ENCODE data around the gene NPAS3.

Gene NPAS3

DNA sequence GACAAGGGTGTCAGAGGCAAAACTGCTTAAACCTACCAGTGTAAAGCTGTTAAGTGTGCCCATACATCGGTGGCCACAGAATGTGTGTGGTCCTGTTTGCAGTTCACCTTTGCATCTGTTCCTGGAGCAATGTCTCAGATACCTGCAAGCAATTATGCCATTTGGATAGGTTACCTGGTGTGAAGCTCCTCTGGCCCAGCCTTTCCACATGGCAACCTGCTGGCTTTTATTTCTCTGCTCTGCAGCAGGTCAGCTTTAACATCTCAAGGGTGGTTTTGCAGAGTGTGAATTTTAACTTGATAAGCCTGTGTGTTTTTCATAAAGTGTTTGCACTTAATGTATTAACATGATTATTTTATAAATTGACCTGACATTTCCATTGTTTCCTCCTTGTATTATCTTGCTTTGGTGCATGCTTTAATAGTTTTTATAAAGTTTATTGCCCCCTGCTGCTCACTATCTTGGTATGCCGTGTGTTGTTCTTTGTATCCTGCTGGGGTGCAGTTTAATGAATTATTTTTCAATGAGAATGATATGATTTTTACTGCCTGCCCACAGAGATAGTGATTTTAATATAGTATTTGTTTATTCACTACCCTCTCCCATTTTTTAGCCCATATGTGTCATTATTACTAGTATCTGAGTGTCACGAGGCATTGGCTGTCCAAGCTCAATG, 403.8 kb downstream of the NPAS3 start:
- peak in 2 of 3 experiments; percentile 43 to 63 for DNase-seq

DNA sequence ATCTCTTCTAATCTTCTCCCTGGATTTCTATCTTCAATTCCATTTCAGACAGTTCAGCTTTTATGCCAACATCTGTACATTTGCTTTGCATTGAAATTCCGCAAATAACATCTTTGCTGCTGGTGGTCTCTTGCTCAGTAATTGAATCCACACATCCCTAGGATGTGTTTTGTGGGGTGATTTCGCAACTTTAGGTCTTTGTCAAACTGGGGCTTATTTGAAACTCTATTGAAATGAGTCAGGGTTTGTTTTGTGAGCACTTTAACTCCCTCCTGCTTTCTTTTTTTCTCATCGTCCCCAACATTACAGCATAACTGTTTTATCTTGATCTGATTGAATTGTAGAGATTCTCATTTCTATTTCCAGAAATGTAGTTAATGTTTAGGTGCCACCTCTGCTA, 404.3 kb downstream of the NPAS3 start:
- no peak for DNase-seq

DNA sequence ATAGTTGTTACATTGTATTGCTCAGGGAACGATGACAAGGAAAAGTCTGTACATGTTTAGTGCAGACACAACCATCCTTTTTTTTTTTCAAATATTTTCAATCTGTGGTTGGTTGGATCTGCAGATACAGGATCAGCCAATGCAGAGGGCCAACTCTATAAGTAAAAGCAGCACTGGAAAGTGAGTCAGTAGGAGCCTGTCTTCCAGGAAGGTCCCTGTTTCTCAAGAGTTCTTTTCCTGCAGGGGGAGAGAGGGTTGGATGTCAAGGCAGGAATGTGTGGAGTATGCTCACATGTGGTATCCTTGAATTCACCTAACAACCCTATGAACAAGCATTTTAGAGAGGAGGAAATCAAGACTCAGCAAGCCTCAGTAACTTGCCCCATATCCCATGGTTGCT, 409.1 kb downstream of the NPAS3 start:
- DNase-seq = no peak

DNA sequence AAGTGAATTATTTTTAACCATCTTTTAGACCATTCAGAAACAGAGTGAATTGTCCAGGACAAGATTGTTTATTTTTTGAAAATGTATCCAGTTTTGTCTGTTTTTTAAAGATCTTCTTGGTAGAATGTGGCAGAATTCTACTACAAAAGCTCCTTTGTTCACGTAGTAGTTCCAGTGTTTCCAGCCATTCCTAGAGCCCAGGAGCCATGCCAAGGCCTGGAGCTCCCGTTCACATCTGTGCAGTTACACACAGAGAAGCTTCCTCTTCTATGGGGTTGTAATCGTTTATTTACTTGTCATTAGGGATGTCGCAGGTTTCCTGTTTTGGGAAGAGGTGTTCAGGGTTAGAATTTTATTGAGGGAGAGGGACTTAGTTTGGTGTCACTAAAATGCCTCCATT, 409.8 kb downstream of the NPAS3 start:
- no peak for DNase-seq

DNA sequence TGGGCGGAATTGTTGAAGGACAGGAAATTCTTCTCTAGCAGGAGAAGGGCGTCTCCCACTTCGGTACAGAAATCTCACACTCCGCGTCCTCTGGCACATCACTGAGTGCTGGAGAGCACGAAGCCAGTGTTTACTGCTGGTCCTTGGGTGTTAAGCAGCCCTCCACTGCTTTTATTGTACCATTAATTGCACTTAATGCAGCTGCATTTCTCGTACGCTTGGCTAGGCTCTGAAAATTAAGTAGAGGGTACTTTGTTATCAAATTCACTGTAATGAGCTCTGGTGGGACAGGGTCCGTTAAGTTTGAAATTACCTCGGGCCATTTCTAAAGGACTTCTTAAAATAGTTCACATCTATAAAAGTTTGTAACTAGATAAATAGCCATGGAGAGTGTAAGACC, 411.2 kb downstream of the NPAS3 start:
- peak in 2 of 3 experiments; percentile 67 to 88 for DNase-seq

DNA sequence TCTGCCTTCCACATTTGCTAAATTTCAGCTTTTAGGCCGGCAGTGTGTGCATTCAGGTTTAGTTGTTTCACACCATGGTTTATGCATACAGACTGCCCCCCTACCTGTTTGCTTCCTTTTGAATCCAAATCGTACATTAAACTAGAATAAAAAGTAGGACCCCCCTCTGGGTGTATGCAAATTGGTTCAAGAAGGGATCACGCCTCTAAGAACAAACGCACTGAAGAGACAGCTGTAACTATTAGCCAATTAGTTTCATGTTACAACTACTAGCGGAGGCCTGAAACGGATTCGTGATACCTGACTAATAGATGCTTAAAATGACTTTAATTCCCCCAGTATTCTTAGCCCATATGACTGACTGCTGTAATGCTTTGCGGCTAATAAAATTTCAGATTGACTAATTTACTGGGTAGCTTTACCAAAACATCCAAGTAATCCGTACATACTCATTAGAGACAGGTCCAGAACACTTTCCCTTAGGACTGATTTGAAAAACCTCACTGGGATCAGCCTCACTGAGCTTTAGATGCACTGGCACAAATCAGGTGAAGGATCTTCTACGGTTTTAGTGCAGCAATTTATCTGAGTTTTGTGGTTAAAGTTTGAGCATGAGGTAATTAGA, 411.8 kb downstream of the NPAS3 start:
- DNase-seq = peak in 2 of 3 experiments; percentile 37 to 80

DNA sequence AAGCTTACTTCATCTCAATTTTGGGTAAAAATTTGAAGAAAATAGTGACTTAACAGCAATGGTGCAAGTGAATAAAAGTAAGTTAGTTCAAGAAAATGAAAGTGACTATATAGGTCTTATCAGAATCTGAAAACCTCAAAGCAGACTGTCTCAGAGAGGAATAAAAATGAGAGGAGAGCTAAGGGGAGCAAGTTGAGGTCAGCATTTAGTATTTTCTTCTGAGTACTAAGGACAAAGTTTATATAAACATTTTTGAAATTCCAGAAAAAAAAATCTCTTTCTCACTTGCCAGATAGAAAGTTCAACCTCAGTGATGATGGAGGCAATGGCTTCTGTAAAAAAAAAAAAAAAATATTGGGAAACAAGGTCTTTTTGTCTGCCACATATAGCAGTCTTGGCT, 414.1 kb downstream of the NPAS3 start:
- no peak for DNase-seq

DNA sequence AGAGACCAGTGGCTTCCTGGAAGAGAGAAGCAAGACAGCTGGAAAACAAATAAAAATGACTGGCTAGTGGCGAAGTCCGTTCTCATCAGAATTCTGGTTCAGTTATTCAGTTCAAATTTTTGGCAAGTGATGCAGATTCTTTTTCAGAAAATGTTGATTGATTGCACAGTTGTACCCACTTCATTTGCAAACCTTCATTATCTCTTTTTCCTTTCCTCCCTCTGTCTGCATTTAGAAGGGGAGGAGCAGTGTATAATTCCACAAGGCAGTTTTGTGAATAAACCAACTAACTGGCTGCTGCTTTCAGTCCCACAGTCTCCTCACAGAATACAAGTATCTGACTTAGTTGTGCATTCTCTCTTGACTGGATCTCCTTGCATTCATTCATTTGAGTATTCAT, 417.5 kb downstream of the NPAS3 start:
- DNase-seq = no peak

DNA sequence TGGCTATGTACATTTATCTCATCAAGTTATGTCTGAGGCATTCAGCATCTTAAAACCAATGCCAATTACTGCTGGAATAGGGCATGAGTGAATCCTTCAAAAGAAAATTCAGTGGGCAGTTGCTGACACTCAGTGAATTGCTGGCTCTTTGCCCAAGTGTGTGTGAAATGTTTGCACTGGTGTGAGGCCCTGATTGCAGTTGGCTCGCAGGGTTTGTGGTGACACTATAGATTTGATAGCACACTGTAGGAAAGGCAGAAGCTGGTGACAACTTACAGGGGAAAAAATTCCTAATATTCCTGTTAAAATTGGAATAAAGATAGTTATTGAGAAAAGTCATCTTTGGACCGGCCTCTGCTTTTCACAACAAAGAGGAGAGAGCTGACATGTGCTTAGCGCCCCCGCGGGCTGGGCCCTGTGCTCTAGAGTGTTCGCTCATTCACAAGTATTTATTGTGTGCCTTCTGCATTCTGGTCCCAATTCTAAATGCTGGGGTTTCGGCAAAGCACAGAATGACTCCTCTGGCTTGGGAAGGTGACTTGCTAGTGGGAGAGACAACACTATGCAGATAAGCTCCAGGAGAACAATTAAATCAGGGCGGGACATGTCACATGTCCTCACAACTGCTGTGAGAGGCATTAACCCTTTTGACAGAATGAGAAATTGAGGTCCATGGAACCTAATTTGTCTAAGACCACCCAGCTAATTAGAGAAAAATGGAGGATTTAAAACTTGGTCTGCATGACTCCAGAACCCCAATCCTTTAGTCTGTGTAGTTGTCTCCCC, 418.7 kb downstream of the NPAS3 start:
- peak in 2 of 3 experiments; percentile 14 to 72 for DNase-seq

DNA sequence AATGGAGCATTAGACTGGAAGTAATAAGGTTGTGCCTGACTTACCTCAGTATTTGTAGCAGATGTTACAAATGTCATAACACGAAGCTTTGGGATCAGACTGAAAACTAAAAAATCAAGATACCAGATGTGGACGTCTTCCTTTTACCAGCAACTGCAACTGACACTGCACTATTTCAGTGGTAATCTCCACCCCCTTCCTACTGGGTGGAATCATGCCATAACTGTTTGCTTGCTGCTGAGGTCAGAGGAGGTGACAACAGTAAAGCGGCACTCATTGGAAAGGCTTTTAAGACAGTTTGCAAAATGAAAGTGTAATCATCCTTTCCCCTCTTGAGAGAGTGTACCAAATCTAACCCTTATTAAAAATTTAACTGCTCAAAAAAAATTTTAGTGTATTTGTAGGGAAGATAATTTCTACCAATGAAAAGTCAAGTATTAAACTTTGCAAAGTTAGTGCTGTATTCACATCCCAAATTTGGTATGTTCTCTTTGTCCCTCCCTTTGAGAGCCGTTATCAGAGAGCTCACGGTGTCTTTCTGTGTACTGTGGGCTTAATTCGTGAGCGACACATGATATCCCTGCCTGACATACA, 420.7 kb downstream of the NPAS3 start:
- DNase-seq = no peak

DNA sequence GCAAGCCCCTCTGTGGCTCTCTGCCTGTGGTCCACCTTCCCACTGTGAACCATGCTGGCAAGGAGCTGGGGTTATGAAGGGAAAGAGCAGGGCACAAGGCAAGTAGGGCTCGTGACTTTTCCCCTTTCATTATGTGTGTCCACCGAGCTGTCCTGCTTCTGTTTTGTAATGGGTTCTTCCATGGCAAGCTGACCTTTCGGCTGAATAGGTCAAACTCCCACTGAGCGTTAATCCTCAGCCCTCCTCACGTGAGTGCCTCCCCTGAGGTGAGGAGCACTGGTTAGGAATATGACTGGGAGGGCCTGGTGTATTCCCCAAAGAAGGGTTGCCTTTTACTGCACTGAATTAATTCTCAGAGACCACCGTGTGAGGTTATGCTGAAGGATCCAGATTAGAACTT, 424.3 kb downstream of the NPAS3 start:
- no peak for DNase-seq

DNA sequence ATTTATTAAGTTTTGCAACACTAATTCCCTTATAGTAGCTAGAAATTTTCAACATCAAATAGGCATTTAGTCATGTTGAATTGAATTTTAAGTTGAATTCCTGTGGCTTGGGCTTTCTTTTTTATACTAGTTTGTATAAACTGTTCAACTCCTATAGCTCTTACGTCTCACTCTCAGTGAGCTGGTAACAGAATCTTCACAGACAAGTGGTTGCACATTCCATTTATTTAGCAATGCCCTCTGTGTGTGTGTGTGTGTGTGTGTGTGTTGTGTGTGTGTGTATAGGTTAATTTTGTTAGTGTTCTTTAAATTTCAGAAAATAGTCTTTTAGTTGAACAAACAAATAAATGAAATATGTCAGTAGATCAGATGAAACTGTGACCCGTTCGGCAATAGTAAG, 425.0 kb downstream of the NPAS3 start:
- no peak for DNase-seq

DNA sequence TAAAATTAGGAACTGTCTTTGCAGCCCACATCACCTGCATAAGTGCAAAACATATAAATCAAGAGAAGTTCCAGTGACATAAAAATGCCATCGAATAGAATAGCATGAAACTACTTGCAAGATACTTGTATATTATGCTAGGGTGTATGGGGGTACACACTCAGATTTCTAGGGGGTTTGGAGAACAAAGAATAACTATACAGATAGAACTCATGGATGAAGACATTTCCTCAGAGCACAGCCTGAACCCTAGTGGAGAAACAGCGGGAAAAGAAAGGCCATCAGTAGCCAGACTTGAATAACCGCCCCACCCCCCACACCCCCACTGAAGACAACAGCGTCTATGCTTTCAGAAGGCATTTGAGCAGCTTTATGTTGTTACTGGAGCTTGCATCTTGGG, 425.8 kb downstream of the NPAS3 start:
- peak in 1 of 3 experiments; percentile 55 for DNase-seq

DNA sequence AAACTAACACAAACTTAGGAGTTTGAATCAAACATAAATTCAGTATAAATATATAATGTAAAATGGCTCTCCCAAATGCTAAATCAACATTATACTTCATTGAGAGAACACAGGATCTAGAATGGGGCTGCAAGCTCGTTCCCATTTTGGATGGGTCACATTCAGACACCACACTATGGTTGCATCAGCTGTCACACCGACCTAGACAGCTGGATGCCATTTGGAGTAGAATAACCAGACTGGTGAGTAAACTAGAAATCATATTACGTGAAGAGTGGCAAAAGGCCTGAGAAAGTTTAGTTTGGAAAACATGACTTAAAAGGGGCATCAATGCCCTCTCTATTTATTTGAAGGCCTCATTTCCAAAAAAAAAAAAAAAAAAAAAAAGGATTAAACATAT, 430.4 kb downstream of the NPAS3 start:
- DNase-seq = no peak

DNA sequence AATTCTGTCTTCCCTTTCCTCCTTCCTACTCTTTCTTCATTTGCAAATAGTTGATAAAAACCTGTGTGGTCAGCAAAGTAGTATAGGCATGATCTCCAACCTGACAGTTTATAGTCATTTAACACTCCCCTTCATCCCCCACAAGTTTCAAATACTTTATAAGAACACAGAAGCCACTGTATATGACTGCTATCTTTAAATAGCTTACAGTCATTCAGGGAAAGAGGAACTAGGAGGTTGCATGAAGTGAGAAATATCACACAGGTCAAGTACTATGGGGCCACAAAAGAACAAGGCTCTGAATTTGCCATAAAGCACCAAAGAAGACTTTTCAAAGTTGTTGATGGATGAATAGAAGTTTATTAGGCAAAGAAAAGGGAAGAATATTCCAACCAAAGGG, 431.3 kb downstream of the NPAS3 start:
- DNase-seq = no peak

DNA sequence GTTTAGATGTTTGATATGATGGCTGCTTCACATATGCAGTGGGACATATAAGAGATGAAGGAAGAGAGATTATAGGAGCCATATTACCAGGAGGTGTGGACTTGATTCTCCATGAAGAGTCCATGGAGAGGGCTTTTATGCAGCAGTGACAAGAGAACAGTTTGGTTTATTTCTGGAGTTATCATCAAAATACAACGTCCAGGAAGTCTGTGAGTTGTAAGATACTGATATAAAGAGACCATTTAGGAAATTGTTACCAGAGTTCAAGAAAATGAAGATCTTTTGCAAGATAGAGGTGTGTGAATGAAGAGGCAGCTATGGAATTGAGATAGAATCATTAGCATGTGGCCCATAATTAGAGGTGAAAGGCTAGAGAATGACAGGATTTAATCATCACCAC, 431.7 kb downstream of the NPAS3 start:
- no peak for DNase-seq

DNA sequence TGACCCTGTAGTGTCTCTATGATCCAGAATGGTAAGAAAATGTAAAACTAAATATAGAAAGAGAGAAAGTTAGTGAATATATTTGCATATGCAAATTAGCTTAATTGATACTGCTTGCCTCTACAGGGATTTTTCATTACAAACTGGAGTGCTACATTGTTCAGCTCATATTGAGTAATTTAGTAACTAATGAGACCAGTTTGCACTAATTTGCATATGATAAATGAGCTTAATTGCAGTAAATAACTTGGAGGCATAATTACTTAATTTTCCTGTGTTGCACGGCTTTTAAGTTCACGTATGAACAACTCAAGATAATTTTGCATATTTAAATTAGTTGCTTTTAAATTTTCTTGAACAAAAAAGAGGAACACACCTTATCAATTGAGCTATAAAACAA, 436.5 kb downstream of the NPAS3 start:
- DNase-seq = no peak

DNA sequence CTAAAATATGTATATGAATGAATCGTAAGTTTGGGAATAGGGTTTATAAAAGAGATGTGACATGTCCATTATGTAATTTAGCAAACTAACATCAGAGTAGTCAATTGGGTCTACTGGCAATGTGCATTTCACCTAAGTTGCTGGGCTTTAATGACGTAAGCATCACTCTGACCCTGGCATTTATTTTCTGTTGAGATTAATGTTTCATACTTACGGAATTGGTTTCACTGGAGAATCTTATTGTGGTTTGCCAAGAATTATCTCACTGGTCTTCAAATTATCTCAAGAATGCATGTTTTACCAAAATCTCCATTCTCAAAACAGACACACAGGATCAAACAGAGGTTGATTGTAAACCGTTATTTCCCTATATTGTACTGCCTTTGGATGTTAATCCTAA, 437.1 kb downstream of the NPAS3 start:
- DNase-seq = no peak

DNA sequence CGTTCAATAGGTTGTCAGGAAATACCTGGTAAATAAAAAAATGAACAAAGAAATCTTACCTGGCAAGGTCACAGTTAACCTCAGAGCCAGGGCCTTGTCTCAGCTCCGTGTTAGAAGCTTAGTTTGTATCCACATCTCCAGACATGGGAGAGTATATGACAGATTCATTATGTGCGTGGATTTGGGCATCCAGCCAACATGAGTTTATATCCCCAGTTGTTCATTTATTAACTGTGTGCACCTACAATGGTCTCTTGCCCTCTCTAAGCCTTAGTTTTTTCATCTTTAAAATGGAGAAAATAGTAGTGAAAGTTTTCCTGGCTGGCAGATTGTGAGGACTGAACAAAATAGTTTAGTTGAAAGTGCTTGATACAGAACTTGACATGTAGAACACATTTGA, 437.8 kb downstream of the NPAS3 start:
- DNase-seq = peak in 2 of 3 experiments; percentile 4 to 16

DNA sequence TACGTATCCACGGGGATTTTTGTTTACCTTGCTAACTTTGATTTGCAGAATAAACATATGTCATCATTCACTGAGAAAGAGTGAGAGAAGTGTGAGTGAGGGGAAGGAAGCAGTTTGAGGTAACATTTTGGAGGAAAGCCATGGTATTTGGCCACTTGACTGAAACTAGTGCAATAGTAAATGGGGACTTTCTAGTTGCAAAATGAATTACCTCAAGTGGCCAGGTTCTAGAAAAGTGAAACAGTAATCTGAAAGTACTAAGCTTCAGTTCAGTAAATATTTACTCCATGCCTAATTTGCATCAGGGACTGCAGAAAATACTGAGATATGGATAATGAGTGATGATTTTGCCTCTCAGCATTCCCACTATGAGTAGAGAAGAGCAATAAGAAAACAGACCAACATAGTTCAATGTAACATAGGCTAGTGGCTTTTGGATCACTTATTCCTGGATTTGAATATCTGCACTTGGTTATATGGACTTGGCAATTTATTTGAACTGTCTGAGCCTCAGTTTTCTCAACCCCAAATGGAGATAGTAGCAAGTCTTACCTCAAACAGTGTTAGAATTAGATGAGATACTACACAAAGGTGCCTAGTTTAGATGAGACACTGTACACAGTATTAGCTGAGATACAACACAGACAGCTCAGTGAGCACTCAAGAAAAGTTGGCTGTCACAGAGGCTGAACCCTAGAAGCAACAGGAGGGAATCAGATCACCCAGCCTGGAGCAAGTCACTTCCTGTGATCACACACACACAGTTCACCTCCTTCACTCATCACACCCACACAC, 439.1 kb downstream of the NPAS3 start:
- DNase-seq = no peak

DNA sequence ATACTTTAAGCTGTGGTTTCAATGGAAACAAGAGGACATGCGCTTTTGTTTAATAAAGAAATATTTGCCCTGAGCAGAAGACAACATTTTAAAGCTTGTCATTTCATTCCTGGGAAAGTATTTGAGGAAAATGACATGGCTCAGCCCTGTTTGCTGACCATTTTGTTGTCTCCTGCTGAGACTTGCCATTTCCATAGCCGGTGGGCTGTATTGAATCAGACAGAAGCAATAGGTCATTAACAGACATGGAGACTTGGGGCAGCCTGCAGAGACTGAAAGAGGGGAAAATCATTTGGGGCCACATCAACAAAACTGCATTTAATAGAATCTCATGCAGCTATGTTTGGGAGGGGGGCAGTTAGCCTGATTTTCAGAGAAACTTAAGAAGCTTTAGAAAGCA, 443.0 kb downstream of the NPAS3 start:
- peak in 1 of 3 experiments; percentile 23 for DNase-seq

DNA sequence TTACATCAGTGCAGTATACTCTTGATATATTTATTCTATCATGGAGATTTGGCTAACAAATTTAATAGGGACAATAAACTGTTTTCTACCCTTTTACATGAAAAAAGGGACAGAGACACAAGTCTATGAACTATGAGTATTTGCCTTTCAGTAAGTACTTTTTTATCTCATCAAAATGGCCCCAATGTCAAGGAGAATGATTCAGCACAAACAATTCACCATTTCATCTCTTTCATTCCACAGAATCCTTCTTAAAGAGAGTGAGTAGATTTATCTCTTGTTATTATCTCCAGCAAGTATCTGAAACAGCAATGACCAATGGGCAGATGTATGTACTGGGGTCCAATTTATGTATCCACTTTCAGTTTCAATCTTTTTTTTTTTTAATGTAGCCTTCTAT, 447.5 kb downstream of the NPAS3 start:
- no peak for DNase-seq

DNA sequence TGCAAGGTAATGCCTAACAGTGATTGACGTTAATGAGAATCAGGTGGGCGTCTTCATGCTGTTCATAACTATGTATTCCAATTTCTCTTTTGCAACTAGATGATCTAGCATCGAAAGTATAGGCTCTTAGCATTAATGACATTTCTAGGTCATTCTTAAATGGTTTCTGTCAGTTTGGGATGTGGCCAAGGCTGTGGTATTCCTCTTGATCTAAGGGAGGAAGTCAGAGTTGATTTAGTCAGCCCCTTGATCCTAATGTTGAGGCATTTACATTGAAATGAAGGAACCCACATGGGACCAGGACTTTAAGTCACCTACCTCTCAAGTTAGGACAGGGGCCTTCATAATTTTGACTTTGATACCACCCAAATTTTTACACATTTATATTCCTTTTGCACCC, 448.1 kb downstream of the NPAS3 start:
- no peak for DNase-seq
